Mammary epithelial cell (primary cell): ENCODE results near the gene LCN15.

ENCODE experiments used
- EZH2 ChIP-seq: IDR thresholded peaks from 2 replicates; pipeline ENCODE4 v1.6.1; 2012; ENCODE audit warnings: low read length, inconsistent platforms, borderline replicate concordance
- TF ChIP-seq, protein P1 (sequence below), 2 donors: IDR thresholded peaks in 1 of 2; conservative IDR thresholded peaks in 1 of 2; 2 replicates each; pipeline ENCODE4 v1.5.1; 2011 to 2012; ENCODE audit warnings: inconsistent platforms in 2 of 2, low read length in 2 of 2, mild to moderate bottlenecking in 2 of 2, control low read depth in 1 of 2, low read depth in 1 of 2; ENCODE audit not compliant: insufficient read depth in 1 of 2; ENCODE audit errors: extremely low read depth in 1 of 2

DNA sequence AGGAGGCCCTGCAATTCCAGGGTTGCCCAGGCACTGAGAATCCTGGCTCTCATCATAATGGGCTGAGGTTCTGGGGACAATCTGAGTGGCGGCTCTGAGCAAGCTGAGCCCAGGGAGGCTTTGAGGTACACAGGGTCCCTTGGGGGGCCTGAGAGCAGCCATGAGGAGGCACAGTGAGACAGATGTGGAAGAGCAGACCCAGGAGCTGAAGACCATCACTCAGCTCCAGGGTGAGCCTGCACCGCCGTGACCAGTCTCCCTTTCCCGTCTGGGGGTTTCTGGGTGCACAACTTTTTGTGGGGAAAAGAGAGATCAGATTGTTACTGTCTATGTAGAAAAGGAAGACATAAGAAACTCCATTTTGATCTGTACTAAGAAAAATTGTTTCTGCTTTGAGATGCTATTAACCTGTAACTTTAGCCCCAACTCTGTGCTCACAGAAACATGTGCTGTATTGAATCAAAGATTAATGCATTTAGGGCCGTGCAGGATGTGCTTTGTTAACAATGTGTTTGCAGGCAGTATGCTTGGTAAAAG lies 32.0 kb upstream of the LCN15 start, which contains the start of gene CCDC183:
- TF ChIP-seq, protein P1, sequence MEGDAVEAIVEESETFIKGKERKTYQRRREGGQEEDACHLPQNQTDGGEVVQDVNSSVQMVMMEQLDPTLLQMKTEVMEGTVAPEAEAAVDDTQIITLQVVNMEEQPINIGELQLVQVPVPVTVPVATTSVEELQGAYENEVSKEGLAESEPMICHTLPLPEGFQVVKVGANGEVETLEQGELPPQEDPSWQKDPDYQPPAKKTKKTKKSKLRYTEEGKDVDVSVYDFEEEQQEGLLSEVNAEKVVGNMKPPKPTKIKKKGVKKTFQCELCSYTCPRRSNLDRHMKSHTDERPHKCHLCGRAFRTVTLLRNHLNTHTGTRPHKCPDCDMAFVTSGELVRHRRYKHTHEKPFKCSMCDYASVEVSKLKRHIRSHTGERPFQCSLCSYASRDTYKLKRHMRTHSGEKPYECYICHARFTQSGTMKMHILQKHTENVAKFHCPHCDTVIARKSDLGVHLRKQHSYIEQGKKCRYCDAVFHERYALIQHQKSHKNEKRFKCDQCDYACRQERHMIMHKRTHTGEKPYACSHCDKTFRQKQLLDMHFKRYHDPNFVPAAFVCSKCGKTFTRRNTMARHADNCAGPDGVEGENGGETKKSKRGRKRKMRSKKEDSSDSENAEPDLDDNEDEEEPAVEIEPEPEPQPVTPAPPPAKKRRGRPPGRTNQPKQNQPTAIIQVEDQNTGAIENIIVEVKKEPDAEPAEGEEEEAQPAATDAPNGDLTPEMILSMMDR (conservative IDR thresholded peaks at IDR 0.05 in 1 of 2, IDR thresholded peaks at IDR 0.05 in 1 of 2; ENCODE audit: extremely low read depth in 1 of 2, insufficient read depth in 1 of 2, low read depth in 1 of 2, low read length in 2 of 2): no peak
- TF ChIP-seq EZH2: no peak
